ENCODE results near the gene STARD13.
"Not testable (repeated sequence)": the region's sequence is repeated elsewhere in the genome, so short reads cannot be mapped to it uniquely, and the experiment has no call there.

Gene STARD13

DNA sequence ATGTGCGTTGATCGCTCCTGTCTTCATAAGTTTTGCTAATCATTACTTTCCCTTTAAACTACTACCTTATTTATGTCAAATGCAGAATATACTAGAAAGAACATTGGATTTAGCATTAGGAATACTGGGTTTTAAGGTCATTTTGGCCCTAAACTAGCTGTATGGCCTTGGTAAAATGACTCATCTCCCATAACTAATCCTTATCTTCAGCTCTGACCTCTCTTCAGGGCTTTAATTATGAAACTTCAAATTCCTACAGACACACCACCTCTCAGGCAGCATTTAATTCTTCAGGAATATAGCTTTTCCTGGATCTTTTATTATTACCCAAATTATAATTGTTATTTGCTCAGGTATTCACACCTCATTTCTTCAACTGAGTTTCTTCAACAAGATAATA is 121.2 kb downstream of the STARD13 start:
- no peak overlapping the region for H3K9ac ChIP-seq (ENCODE audit: insufficient read length, low read depth)
- H3K4me1 ChIP-seq (ENCODE audit: insufficient read depth, insufficient read length): no peaks in the 10 kb centered on the region
- no peak overlapping the region for H3K4me3 ChIP-seq (ENCODE audit: insufficient read length, low read depth)
- TF ChIP-seq ZNF274 (IDR thresholded peaks at IDR 0.05; ENCODE audit: low read depth, low read length): no peak
- no peak for TF ChIP-seq YY1 (IDR thresholded peaks at IDR 0.05; ENCODE audit: insufficient read depth, insufficient read length)
- no peak for TF ChIP-seq SUZ12 (IDR thresholded peaks at IDR 0.05; ENCODE audit: extremely low read depth, insufficient read depth, insufficient read length)
- peaks cover 7% of the 10 kb centered on the region for H3K36me3 ChIP-seq (ENCODE audit: insufficient read depth, insufficient read length, low read length)
- 0 out of 2 replicates have a peak, but pooled peaks cover 5% of the 10 kb centered on the region for H3K9me3 ChIP-seq (ENCODE audit: insufficient read depth, low read length)
- no peak for DNase-seq (ENCODE audit: low read depth, low spot score)
- H3K27me3 ChIP-seq (ENCODE audit: insufficient read depth, insufficient read length): no peaks in the 10 kb centered on the region

DNA sequence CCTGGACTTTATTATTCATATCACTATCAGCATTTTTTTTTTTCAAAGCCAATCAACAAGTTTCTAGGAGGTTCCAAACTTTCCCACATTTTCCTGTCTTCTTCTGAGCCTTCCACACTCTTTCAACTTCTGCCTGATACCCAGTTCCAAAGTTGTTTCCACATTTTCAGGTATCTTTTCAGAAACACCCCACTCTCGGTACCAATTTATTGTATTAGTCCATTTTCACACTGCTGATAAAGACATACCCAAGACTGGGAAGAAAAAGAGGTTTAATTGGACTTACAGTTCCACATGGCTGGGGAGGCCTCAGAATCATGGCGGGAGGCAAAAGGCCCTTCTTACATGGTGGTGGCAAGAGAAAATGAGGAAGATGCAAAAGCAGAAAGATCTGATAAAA is 122.8 kb downstream of the STARD13 start:
- H3K9ac ChIP-seq (ENCODE audit: insufficient read length, low read depth); H3K27me3 ChIP-seq (ENCODE audit: insufficient read depth, insufficient read length); H3K36me3 ChIP-seq (ENCODE audit: insufficient read depth, insufficient read length, low read length); H3K9me3 ChIP-seq (ENCODE audit: insufficient read depth, low read length); DNase-seq (ENCODE audit: low read depth, low spot score); H3K4me1 ChIP-seq (ENCODE audit: insufficient read depth, insufficient read length); H3K4me3 ChIP-seq (ENCODE audit: insufficient read length, low read depth): not testable (repeated sequence)

DNA sequence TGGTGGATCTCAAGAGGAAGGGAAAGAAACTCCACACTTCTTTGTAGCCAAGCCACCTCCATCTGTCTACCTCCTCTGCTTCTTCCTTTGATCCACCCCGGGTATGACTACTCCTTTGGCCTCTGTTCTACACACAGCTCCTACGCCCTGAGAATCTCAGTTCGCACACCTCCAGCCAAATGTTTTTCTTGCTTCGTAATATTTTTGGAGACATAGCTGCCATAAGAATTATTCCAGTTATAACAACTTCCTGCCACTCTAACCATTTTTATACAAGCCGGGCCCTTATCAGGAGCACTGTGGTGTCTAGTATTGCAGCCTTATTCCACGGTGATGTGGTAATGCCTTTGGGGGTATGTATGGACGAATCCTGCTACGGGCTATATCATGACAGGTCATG is 126.7 kb downstream of the STARD13 start:
- H3K36me3 ChIP-seq (ENCODE audit: insufficient read depth, insufficient read length, low read length): no peaks in the 10 kb centered on the region
- no peak for DNase-seq (ENCODE audit: low read depth, low spot score)
- TF ChIP-seq SUZ12 (IDR thresholded peaks at IDR 0.05; ENCODE audit: extremely low read depth, insufficient read depth, insufficient read length): no peak
- no peak for TF ChIP-seq ZNF274 (IDR thresholded peaks at IDR 0.05; ENCODE audit: low read depth, low read length)
- no peak for TF ChIP-seq YY1 (IDR thresholded peaks at IDR 0.05; ENCODE audit: insufficient read depth, insufficient read length)
- H3K4me3 ChIP-seq (ENCODE audit: insufficient read length, low read depth): no peak overlapping the region
- 0 out of 2 replicates have a peak, but pooled peaks cover 5% of the 10 kb centered on the region for H3K9me3 ChIP-seq (ENCODE audit: insufficient read depth, low read length)
- H3K4me1 ChIP-seq (ENCODE audit: insufficient read depth, insufficient read length): no peaks in the 10 kb centered on the region
- no peak overlapping the region for H3K9ac ChIP-seq (ENCODE audit: insufficient read length, low read depth)
- no peaks in the 10 kb centered on the region for H3K27me3 ChIP-seq (ENCODE audit: insufficient read depth, insufficient read length)

DNA sequence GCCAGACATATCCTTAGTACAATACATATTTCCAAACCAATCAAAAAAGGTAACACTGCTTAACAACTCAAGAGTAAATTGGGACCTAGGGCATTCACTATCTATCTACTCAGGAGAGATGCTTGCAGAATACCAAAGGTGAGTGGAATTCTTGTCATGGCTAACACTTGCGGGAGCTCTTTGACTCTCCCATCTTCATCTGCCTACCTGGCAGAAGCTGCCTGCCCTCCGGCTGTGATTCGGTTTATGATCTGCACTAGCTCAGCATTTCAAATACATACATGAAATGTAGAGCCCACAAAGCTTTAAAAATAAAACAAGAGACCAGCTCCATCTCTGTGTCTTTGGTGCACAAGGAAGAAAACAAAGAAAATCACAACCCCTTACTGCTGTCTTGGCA is 127.3 kb downstream of the STARD13 start:
- TF ChIP-seq SUZ12 (IDR thresholded peaks at IDR 0.05; ENCODE audit: extremely low read depth, insufficient read depth, insufficient read length): no peak
- TF ChIP-seq ZNF274 (IDR thresholded peaks at IDR 0.05; ENCODE audit: low read depth, low read length): no peak
- no peak for TF ChIP-seq YY1 (IDR thresholded peaks at IDR 0.05; ENCODE audit: insufficient read depth, insufficient read length)
- H3K36me3 ChIP-seq (ENCODE audit: insufficient read depth, insufficient read length, low read length): no peaks in the 10 kb centered on the region
- H3K4me1 ChIP-seq (ENCODE audit: insufficient read depth, insufficient read length): no peaks in the 10 kb centered on the region
- H3K4me3 ChIP-seq (ENCODE audit: insufficient read length, low read depth): no peak overlapping the region
- H3K27me3 ChIP-seq (ENCODE audit: insufficient read depth, insufficient read length): no peaks in the 10 kb centered on the region
- DNase-seq (ENCODE audit: low read depth, low spot score): no peak
- 0 out of 2 replicates have a peak, but pooled peaks cover 5% of the 10 kb centered on the region for H3K9me3 ChIP-seq (ENCODE audit: insufficient read depth, low read length)
- no peak overlapping the region for H3K9ac ChIP-seq (ENCODE audit: insufficient read length, low read depth)

- no peaks in the 10 kb centered on the region for H3K27me3 ChIP-seq (ENCODE audit: insufficient read depth, insufficient read length)
- H3K9me3 ChIP-seq (ENCODE audit: insufficient read depth, low read length): no peaks in the 10 kb centered on the region
- TF ChIP-seq ZNF274 (IDR thresholded peaks at IDR 0.05; ENCODE audit: low read depth, low read length): no peak
- TF ChIP-seq YY1 (IDR thresholded peaks at IDR 0.05; ENCODE audit: insufficient read depth, insufficient read length): no peak
- TF ChIP-seq SUZ12 (IDR thresholded peaks at IDR 0.05; ENCODE audit: extremely low read depth, insufficient read depth, insufficient read length): no peak
- no peak for DNase-seq (ENCODE audit: low read depth, low spot score)
- no peaks in the 10 kb centered on the region for H3K36me3 ChIP-seq (ENCODE audit: insufficient read depth, insufficient read length, low read length)
- H3K4me3 ChIP-seq (ENCODE audit: insufficient read length, low read depth): no peak overlapping the region
- H3K4me1 ChIP-seq (ENCODE audit: insufficient read depth, insufficient read length): no peaks in the 10 kb centered on the region
- H3K9ac ChIP-seq (ENCODE audit: insufficient read length, low read depth): no peak overlapping the region
These were observed 130.6 kb downstream of the STARD13 start for GRCh38 chr13:33154911-33155310.

GRCh38 chr13:33153421-33154404 is 131.8 kb downstream of the STARD13 start:
- no peaks in the 10 kb centered on the region for H3K27me3 ChIP-seq (ENCODE audit: insufficient read depth, insufficient read length)
- no peaks in the 10 kb centered on the region for H3K4me1 ChIP-seq (ENCODE audit: insufficient read depth, insufficient read length)
- no peak for TF ChIP-seq YY1 (IDR thresholded peaks at IDR 0.05; ENCODE audit: insufficient read depth, insufficient read length)
- no peak for TF ChIP-seq ZNF274 (IDR thresholded peaks at IDR 0.05; ENCODE audit: low read depth, low read length)
- no peak for TF ChIP-seq SUZ12 (IDR thresholded peaks at IDR 0.05; ENCODE audit: extremely low read depth, insufficient read depth, insufficient read length)
- H3K9me3 ChIP-seq (ENCODE audit: insufficient read depth, low read length): no peaks in the 10 kb centered on the region
- H3K36me3 ChIP-seq (ENCODE audit: insufficient read depth, insufficient read length, low read length): no peaks in the 10 kb centered on the region
- no peak for DNase-seq (ENCODE audit: low read depth, low spot score)
- no peak overlapping the region for H3K9ac ChIP-seq (ENCODE audit: insufficient read length, low read depth)
- H3K4me3 ChIP-seq (ENCODE audit: insufficient read length, low read depth): no peak overlapping the region

- no peak overlapping the region for H3K9ac ChIP-seq (ENCODE audit: insufficient read length, low read depth)
- no peaks in the 10 kb centered on the region for H3K4me1 ChIP-seq (ENCODE audit: insufficient read depth, insufficient read length)
- no peak for DNase-seq (ENCODE audit: low read depth, low spot score)
- no peaks in the 10 kb centered on the region for H3K36me3 ChIP-seq (ENCODE audit: insufficient read depth, insufficient read length, low read length)
- H3K27me3 ChIP-seq (ENCODE audit: insufficient read depth, insufficient read length): no peaks in the 10 kb centered on the region
- no peaks in the 10 kb centered on the region for H3K9me3 ChIP-seq (ENCODE audit: insufficient read depth, low read length)
- TF ChIP-seq YY1 (IDR thresholded peaks at IDR 0.05; ENCODE audit: insufficient read depth, insufficient read length) (no peak), SUZ12 (IDR thresholded peaks at IDR 0.05; ENCODE audit: extremely low read depth, insufficient read depth, insufficient read length) (no peak), ZNF274 (IDR thresholded peaks at IDR 0.05; ENCODE audit: low read depth, low read length) (no peak)
- H3K4me3 ChIP-seq (ENCODE audit: insufficient read length, low read depth): no peak overlapping the region
These were observed 133.2 kb downstream of the STARD13 start for GRCh38 chr13:33152389-33152788.

All from NT2/D1 (cell line).